Keratinocyte (primary cell): ENCODE measurements around the gene ERC2. TPM values are rescaled to one million over a fixed set of nuclear protein-coding genes. Genes with fewer than 3 reads are reported as not detected.

Source experiments
- DNase-seq: peaks from one replicate; pipeline ENCODE4 v3.0.0-alpha.2; 2011; ENCODE audit warnings: low read depth, missing footprints, low spot score
- FAIRE-seq: peaks from 2 replicates; lab custom pipeline; 2011; peaks lifted over from hg19 to GRCh38; lab: Jason Lieb, UNC
- H2AFZ ChIP-seq: 2 replicates; pipeline ENCODE4 v1.6.0; 2012; ENCODE audit warnings: low read length, control low read depth, inconsistent platforms; ENCODE audit not compliant: control insufficient read depth
- H3K27ac ChIP-seq: 2 replicates; pipeline ENCODE4 v1.5.1; 2011; ENCODE audit warnings: low read length; ENCODE audit not compliant: control insufficient read depth, insufficient read depth
- H3K27me3 ChIP-seq: 3 replicates; pipeline ENCODE4 v1.6.0; 2011; ENCODE audit warnings: low read length; ENCODE audit not compliant: control insufficient read depth, insufficient read depth; ENCODE audit errors: extremely low read depth
- H3K36me3 ChIP-seq, 2 experiments: 2 replicates in 1 of 2; 3 replicates in 1 of 2; pipeline ENCODE4 v1.5.1; 2011; ENCODE audit warnings: low read length in 2 of 2, mild to moderate bottlenecking in 1 of 2; ENCODE audit not compliant: control insufficient read depth in 2 of 2, insufficient read depth in 2 of 2; ENCODE audit errors: extremely low read depth in 1 of 2
- H3K4me1 ChIP-seq: 3 replicates; pipeline ENCODE4 v1.5.1; 2011; ENCODE audit warnings: low read length; ENCODE audit not compliant: control insufficient read depth, insufficient read depth; ENCODE audit errors: extremely low read depth
- H3K4me2 ChIP-seq: 3 replicates; pipeline ENCODE4 v1.6.0; 2011; ENCODE audit warnings: low read depth, low read length; ENCODE audit not compliant: control insufficient read depth, insufficient read depth; ENCODE audit errors: extremely low read depth
- H3K4me3 ChIP-seq, 3 experiments: fragments of 200-600 bp in 1 of 3; sonication (generic) in 1 of 3; 2 replicates in 2 of 3; 3 replicates in 1 of 3; pipeline ENCODE4 v1.5.1; 2011 to 2016; ENCODE audit warnings: low read length in 3 of 3, mild to moderate bottlenecking in 3 of 3, control low read depth in 2 of 3, inconsistent platforms in 1 of 3, low read depth in 1 of 3, mixed read lengths in 1 of 3, mixed run types in 1 of 3, moderate library complexity in 1 of 3; ENCODE audit not compliant: control insufficient read depth in 2 of 3, insufficient read depth in 2 of 3; ENCODE audit errors: extremely low read depth in 1 of 3
- H3K79me2 ChIP-seq: 2 replicates; pipeline ENCODE4 v1.6.0; 2012; ENCODE audit warnings: low read length; ENCODE audit not compliant: control insufficient read depth, insufficient read depth
- H3K9ac ChIP-seq: 3 replicates; pipeline ENCODE4 v1.6.0; 2011; ENCODE audit warnings: low read length; ENCODE audit not compliant: control insufficient read depth, insufficient read depth; ENCODE audit errors: extremely low read depth
- H3K9me1 ChIP-seq: 3 replicates; pipeline ENCODE4 v1.6.0; 2011; ENCODE audit warnings: low read length; ENCODE audit not compliant: control insufficient read depth, insufficient read depth; ENCODE audit errors: extremely low read depth
- H3K9me3 ChIP-seq: 2 replicates; pipeline ENCODE4 v1.5.1; 2012; ENCODE audit warnings: low read depth, low read length; ENCODE audit not compliant: control insufficient read depth
- H4K20me1 ChIP-seq: 3 replicates; pipeline ENCODE4 v1.6.0; 2011; ENCODE audit warnings: low read length; ENCODE audit not compliant: control insufficient read depth, insufficient read depth; ENCODE audit errors: extremely low read depth
- CTCF ChIP-seq, 3 experiments: IDR thresholded peaks in 1 of 3; conservative IDR thresholded peaks in 1 of 3; optimal IDR thresholded peaks in 1 of 3; 2 replicates in 2 of 3; 3 replicates in 1 of 3; pipeline versions ENCODE3 to v1.5.1; 2011; ENCODE audit warnings: low read length in 3 of 3, mild to moderate bottlenecking in 3 of 3, moderate library complexity in 2 of 3, control low read depth in 1 of 3, inconsistent platforms in 1 of 3; ENCODE audit not compliant: insufficient read depth in 2 of 3; ENCODE audit errors: extremely low read depth in 1 of 3
- EZH2 ChIP-seq: IDR thresholded peaks from one replicate; pipeline ENCODE4 v1.6.1; 2012; ENCODE audit warnings: inconsistent platforms, mild to moderate bottlenecking, low read length, moderate library complexity
- dilution Hi-C: fragments of 300-500 bp; cut with MboI; formaldehyde crosslinking; loops from one replicate; pipeline ENCODE4 v1.7.0; 2020; ENCODE audit warnings: low sequenced_read_pairs; ENCODE audit not compliant: extremely low pct_ligation_motif_present
- polyA plus RNA-seq, 5 experiments: library from polyadenylated mRNA; depleted of rRNA in 3 of 5; stranded (reverse) in 3 of 5; stranded (forward) in 1 of 5; unstranded in 1 of 5; fragments of >200 nt; gene quantifications; 1 replicate in 1 of 5; 2 replicates in 3 of 5; 3 replicates in 1 of 5; pipeline versions ENCODE4 v1.2.1 to v1.2.3, GENCODE V29; 2011 to 2012; ENCODE audit warnings: missing spikeins in 2 of 5, low read depth in 1 of 5, low replicate concordance in 1 of 5

Gene ERC2
- polyA plus RNA-seq, 1 donor (not counting 4 experiments of a cell fraction or from before 2014, with no cell fraction given): 0.08 TPM

- Histone ChIP-seq H3K27me3 (no peaks in the 10 kb centered on the region), H3K4me2 (no peak overlapping the region), H3K9me1 (no peaks in the 10 kb centered on the region), H3K4me3 (no peak overlapping the region), H2AFZ (no peak overlapping the region), H3K9ac (no peak overlapping the region), H3K36me3 (no peaks in the 10 kb centered on the region), H3K9me3 (no peaks in the 10 kb centered on the region), H3K4me1 (no peaks in the 10 kb centered on the region), H3K27ac (no peak overlapping the region), H4K20me1 (no peaks in the 10 kb centered on the region), H3K79me2 (no peaks in the 10 kb centered on the region)
- FAIRE-seq (no peak), DNase-seq (no peak)
- TF ChIP-seq CTCF (optimal IDR thresholded peaks at IDR 0.05 in 1 of 3, IDR thresholded peaks at IDR 0.05 in 1 of 3, conservative IDR thresholded peaks at IDR 0.05 in 1 of 3; ENCODE audit: extremely low read depth in 1 of 3, insufficient read depth in 2 of 3, low read length in 3 of 3) (no peak), EZH2 (no peak)
- dilution Hi-C loops: no loop called here
Measured at GRCh38 chr3:56294286-56294685, 174.0 kb downstream of the ERC2 start.

GRCh38 chr3:56291953-56292352, 176.3 kb downstream of the ERC2 start:
- Histone ChIP-seq H3K79me2 (no peaks in the 10 kb centered on the region), H3K4me3 (no peak overlapping the region), H2AFZ (no peak overlapping the region), H3K9ac (no peak overlapping the region), H3K9me3 (no peaks in the 10 kb centered on the region), H3K4me2 (no peak overlapping the region), H3K27me3 (no peaks in the 10 kb centered on the region), H3K9me1 (no peaks in the 10 kb centered on the region), H3K4me1 (no peaks in the 10 kb centered on the region), H3K27ac (no peak overlapping the region), H3K36me3 (no peaks in the 10 kb centered on the region), H4K20me1 (no peaks in the 10 kb centered on the region)
- FAIRE-seq (no peak), DNase-seq (no peak)
- dilution Hi-C loops: no loop called here
- TF ChIP-seq EZH2 (no peak), CTCF (optimal IDR thresholded peaks at IDR 0.05 in 1 of 3, IDR thresholded peaks at IDR 0.05 in 1 of 3, conservative IDR thresholded peaks at IDR 0.05 in 1 of 3; ENCODE audit: extremely low read depth in 1 of 3, insufficient read depth in 2 of 3, low read length in 3 of 3) (no peak)
